Natural killer cell (primary cell): ENCODE data around the gene TMC4. TPM values are rescaled to one million over a fixed set of nuclear protein-coding genes. Genes with fewer than 3 reads are reported as not detected.

Source experiments
- ATAC-seq, 3 donors: fragments of 150-1000 bp in 2 of 3; fragments of 200-7000 bp in 1 of 3; cut with Tn5 transposase; 1 replicate in 1 of 3; 2 replicates in 2 of 3; pipeline ENCODE4 v1.10.0; 2021; ENCODE audit warnings: mild to moderate bottlenecking in 2 of 3, moderate library complexity in 2 of 3
- DNase-seq, 2 donors: peaks; one replicate each; pipeline versions ENCODE4 v3.0.0 to v3.0.0-alpha.2; 2013 to 2021; ENCODE audit warnings: mixed read lengths in 1 of 2
- H3K27ac ChIP-seq: one replicate; pipeline ENCODE4 v1.5.1; 2013; ENCODE audit warnings: mild to moderate bottlenecking, low read length
- H3K27me3 ChIP-seq: one replicate; pipeline ENCODE4 v1.6.1; 2013; ENCODE audit warnings: low read length; ENCODE audit not compliant: control insufficient read depth, insufficient read depth
- H3K36me3 ChIP-seq: one replicate; pipeline ENCODE4 v1.6.1; 2013; ENCODE audit warnings: low read length; ENCODE audit not compliant: control insufficient read depth, insufficient read depth
- H3K4me1 ChIP-seq: one replicate; pipeline ENCODE4 v1.6.1; 2013; ENCODE audit warnings: low read length; ENCODE audit not compliant: control insufficient read depth, insufficient read depth
- H3K4me3 ChIP-seq: one replicate; pipeline ENCODE4 v1.5.1; 2013; ENCODE audit warnings: low read length
- H3K9me3 ChIP-seq: one replicate; pipeline ENCODE4 v1.6.1; 2013; ENCODE audit warnings: low read length; ENCODE audit not compliant: control insufficient read depth, insufficient read depth
- H3K27ac Mint-ChIP-seq, 2 donors: one replicate each; pipeline ENCODE4 v1.8.0; 2022; ENCODE audit warnings: mild to moderate bottlenecking in 2 of 2, mixed read lengths in 2 of 2, moderate library complexity in 1 of 2
- H3K27me3 Mint-ChIP-seq, 2 donors: one replicate each; pipeline ENCODE4 v1.8.0; 2022; ENCODE audit warnings: low read depth in 2 of 2, mixed read lengths in 2 of 2
- H3K36me3 Mint-ChIP-seq: one replicate; pipeline ENCODE4 v1.8.0; 2022; ENCODE audit warnings: mixed read lengths
- H3K4me1 Mint-ChIP-seq, 2 donors: one replicate each; pipeline ENCODE4 v1.8.0; 2022; ENCODE audit warnings: mixed read lengths in 2 of 2
- H3K4me3 Mint-ChIP-seq: one replicate; pipeline ENCODE4 v1.8.0; 2022; ENCODE audit warnings: mild to moderate bottlenecking, moderate library complexity, mixed read lengths
- H3K9me3 Mint-ChIP-seq, 2 donors: one replicate each; pipeline ENCODE4 v1.8.0; 2022; ENCODE audit warnings: mixed read lengths in 2 of 2
- CTCF ChIP-seq: fragments of 200-600 bp; IDR thresholded peaks from one replicate; pipeline ENCODE4 v1.8.0; 2022; ENCODE audit warnings: antibody characterized with exemption
- WGBS: methylation state at CpG from one replicate; pipeline ENCODE4 v1.1.7; 2013; ENCODE audit warnings: missing lambda C conversion rate; ENCODE audit not compliant: insufficient coverage; 5-methylcytosine and 5-hydroxymethylcytosine counted together
- intact Hi-C: fragments of 100-400 bp; cut with micrococcal nuclease; formaldehyde crosslinking; loops from one replicate; pipeline ENCODE4 v1.14.2; 2022
- total RNA-seq, 4 donors: library from RNA; stranded (reverse); fragments of 120-200 nt in 1 of 4; gene quantifications; one replicate each; pipeline versions ENCODE4 v1.2.3 to v1.2.4, GENCODE V29; 2013 to 2022

Gene TMC4
- total RNA-seq, 3 donors from 2014 or later (not counting 1 experiment from before 2014, with no cell fraction given): 7.2 to 8.2 (median 7.5) TPM

GRCh38 chr19:54164369-54165068 lies 8.4 kb downstream of the TMC4 start:
- no peak for TF ChIP-seq CTCF
- H3K27ac ChIP-seq: no peak overlapping the region
- no peaks in the 10 kb centered on the region for H3K27me3 ChIP-seq
- intact Hi-C loops: no loop called here
- peak overlapping the region; percentile 91 for H3K4me3 Mint-ChIP-seq
- H3K27ac Mint-ChIP-seq: peak overlapping the region; percentile 19 to 56
- H3K36me3 ChIP-seq: no peaks in the 10 kb centered on the region
- H3K9me3 ChIP-seq: no peaks in the 10 kb centered on the region
- H3K4me1 Mint-ChIP-seq: peaks cover 40 to 64% of the 10 kb centered on the region in 2 donors
- no peaks in the 10 kb centered on the region for H3K27me3 Mint-ChIP-seq
- no peaks in the 10 kb centered on the region for H3K9me3 Mint-ChIP-seq
- peaks cover 54% of the 10 kb centered on the region for H3K4me1 ChIP-seq
- no peaks in the 10 kb centered on the region for H3K36me3 Mint-ChIP-seq
- ATAC-seq: peak; percentile 15 to 39 (median 32)
- WGBS: 12% methylated on average over 37 of the region's 37 CpGs
- DNase-seq: peak; percentile 68 to 70
- peak overlapping the region; percentile 34 for H3K4me3 ChIP-seq

GRCh38 chr19:54162884-54163283 lies 10.1 kb downstream of the TMC4 start:
- no peaks in the 10 kb centered on the region for H3K9me3 ChIP-seq
- peaks cover 62% of the 10 kb centered on the region for H3K4me1 ChIP-seq
- no peak for DNase-seq
- H3K27me3 Mint-ChIP-seq: no peaks in the 10 kb centered on the region
- no peaks in the 10 kb centered on the region for H3K27me3 ChIP-seq
- H3K4me1 Mint-ChIP-seq: peaks cover 56 to 70% of the 10 kb centered on the region in 2 donors
- TF ChIP-seq CTCF: no peak
- 72% methylated on average over 14 of the region's 14 CpGs for WGBS
- intact Hi-C loops: no loop called here
- peak overlapping the region; percentile 90 for H3K4me3 Mint-ChIP-seq
- no peak overlapping the region for H3K4me3 ChIP-seq
- peaks cover 4% of the 10 kb centered on the region for H3K36me3 ChIP-seq
- ATAC-seq: no peak
- no peak overlapping the region for H3K27ac ChIP-seq
- H3K27ac Mint-ChIP-seq: peak overlapping the region; percentile 46 to 58
- no peaks in the 10 kb centered on the region for H3K9me3 Mint-ChIP-seq
- H3K36me3 Mint-ChIP-seq: no peaks in the 10 kb centered on the region

GRCh38 chr19:54162241-54162805 lies 10.6 kb downstream of the TMC4 start:
- Histone ChIP-seq H3K4me1 (peaks cover 62% of the 10 kb centered on the region), H3K27ac (no peak overlapping the region), H3K36me3 (peaks cover 5% of the 10 kb centered on the region), H3K27me3 (no peaks in the 10 kb centered on the region), H3K4me3 (peak overlapping the region; percentile 35), H3K9me3 (no peaks in the 10 kb centered on the region)
- Mint-ChIP-seq H3K36me3 (no peaks in the 10 kb centered on the region), H3K4me1 (peaks cover 56 to 70% of the 10 kb centered on the region in 2 donors), H3K9me3 (no peaks in the 10 kb centered on the region), H3K4me3 (peak overlapping the region; percentile 90), H3K27ac (peak overlapping the region; percentile 46 to 58), H3K27me3 (no peaks in the 10 kb centered on the region)
- TF ChIP-seq CTCF: no peak
- ATAC-seq (peak; percentile 31 to 48 (median 33)), DNase-seq (peak; percentile 74 to 84)
- WGBS: 4% methylated on average over 34 of the region's 35 CpGs
- intact Hi-C loops: no loop called here
